Astrocyte (in vitro differentiated cells and primary cell): ENCODE data around the gene NSFL1C. TPM values are rescaled to one million over a fixed set of nuclear protein-coding genes. Genes with fewer than 3 reads are reported as not detected.

Experiments
- DNase-seq: peaks from one replicate; pipeline ENCODE4 v3.0.0-alpha.2; 2010; ENCODE audit warnings: low read depth
- FAIRE-seq: peaks from 2 replicates; lab custom pipeline; 2011; peaks lifted over from hg19 to GRCh38; lab: Jason Lieb, UNC
- H2AFZ ChIP-seq: 2 replicates; pipeline ENCODE4 v1.6.0; 2012; ENCODE audit warnings: low read depth, low read length, inconsistent platforms
- H3K27ac ChIP-seq: 2 replicates; pipeline ENCODE4 v1.5.1; 2011; ENCODE audit warnings: low read depth, low read length, inconsistent platforms
- H3K27me3 ChIP-seq: 2 replicates; pipeline ENCODE4 v1.6.0; 2011; ENCODE audit warnings: low read length, inconsistent platforms; ENCODE audit not compliant: insufficient read depth
- H3K36me3 ChIP-seq: 2 replicates; pipeline ENCODE4 v1.5.1; 2011; ENCODE audit warnings: low read length, inconsistent platforms; ENCODE audit not compliant: insufficient read depth
- H3K4me1 ChIP-seq: 2 replicates; pipeline ENCODE4 v1.5.1; 2011; ENCODE audit warnings: low read length, inconsistent platforms; ENCODE audit not compliant: insufficient read depth
- H3K4me2 ChIP-seq: 2 replicates; pipeline ENCODE4 v1.6.0; 2012; ENCODE audit warnings: low read length, inconsistent platforms
- H3K4me3 ChIP-seq: 2 replicates; pipeline ENCODE4 v1.5.1; 2011; ENCODE audit warnings: low read depth, mild to moderate bottlenecking, low read length, inconsistent platforms; ENCODE audit not compliant: insufficient read depth
- H3K79me2 ChIP-seq: 2 replicates; pipeline ENCODE4 v1.6.0; 2012; ENCODE audit warnings: mild to moderate bottlenecking, low read length, inconsistent platforms; ENCODE audit not compliant: insufficient read depth
- H3K9ac ChIP-seq: 2 replicates; pipeline ENCODE4 v1.6.0; 2012; ENCODE audit warnings: mild to moderate bottlenecking, low read length, inconsistent platforms
- H3K9me3 ChIP-seq: 2 replicates; pipeline ENCODE4 v1.5.1; 2012; ENCODE audit warnings: low read depth, mild to moderate bottlenecking, low read length, inconsistent platforms; ENCODE audit not compliant: insufficient read depth
- H4K20me1 ChIP-seq: 2 replicates; pipeline ENCODE4 v1.6.0; 2012; ENCODE audit warnings: low read length, inconsistent platforms; ENCODE audit not compliant: insufficient read depth
- H3K27ac Mint-ChIP-seq: one replicate; pipeline ENCODE4 v1.8.0; 2021; ENCODE audit warnings: mild to moderate bottlenecking, mixed read lengths; ENCODE audit not compliant: unreplicated experiment
- H3K27me3 Mint-ChIP-seq: one replicate; pipeline ENCODE4 v1.8.0; 2021; ENCODE audit warnings: low read depth, mixed read lengths; ENCODE audit not compliant: unreplicated experiment
- H3K36me3 Mint-ChIP-seq: one replicate; pipeline ENCODE4 v1.8.0; 2021; ENCODE audit warnings: low read depth, mixed read lengths; ENCODE audit not compliant: unreplicated experiment
- H3K4me1 Mint-ChIP-seq: one replicate; pipeline ENCODE4 v1.8.0; 2021; ENCODE audit warnings: low read depth, mixed read lengths; ENCODE audit not compliant: unreplicated experiment
- H3K4me3 Mint-ChIP-seq: one replicate; pipeline ENCODE4 v1.8.0; 2021; ENCODE audit warnings: mild to moderate bottlenecking, moderate library complexity, mixed read lengths; ENCODE audit not compliant: unreplicated experiment
- H3K9me3 Mint-ChIP-seq: one replicate; pipeline ENCODE4 v1.8.0; 2021; ENCODE audit warnings: mild to moderate bottlenecking, mixed read lengths; ENCODE audit not compliant: unreplicated experiment
- CTCF ChIP-seq: IDR thresholded peaks from 2 replicates; pipeline ENCODE4 v1.5.1; 2011; ENCODE audit warnings: low read depth, mild to moderate bottlenecking, inconsistent platforms, low read length, moderate library complexity; ENCODE audit not compliant: insufficient read depth
- EZH2 ChIP-seq: IDR thresholded peaks from 2 replicates; pipeline ENCODE4 v1.6.1; 2012; ENCODE audit warnings: mild to moderate bottlenecking, low read length, inconsistent platforms; ENCODE audit not compliant: insufficient read depth
- total RNA-seq: library from RNA; stranded (reverse); gene quantifications from 2 replicates; pipeline ENCODE4 v1.2.1, GENCODE V29; 2021

The NSFL1C gene
- total RNA-seq, 1 donor from 2014 or later, result 96.0 TPM

GRCh38 chr20:1484438-1485116 is 17.9 kb upstream of the NSFL1C start:
- H3K9ac ChIP-seq, result no peak overlapping the region

GRCh38 chr20:1479831-1480595 is 13.4 kb upstream of the NSFL1C start:
- Histone ChIP-seq H3K36me3 (no peaks in the 10 kb centered on the region), H3K4me3 (no peak overlapping the region), H3K9ac (no peak overlapping the region), H3K9me3 (no peaks in the 10 kb centered on the region), H3K4me2 (no peak overlapping the region), H3K27me3 (no peaks in the 10 kb centered on the region), H4K20me1 (no peaks in the 10 kb centered on the region), H3K4me1 (peaks cover 9% of the 10 kb centered on the region), H3K27ac (no peak overlapping the region), H2AFZ (no peak overlapping the region), H3K79me2 (no peaks in the 10 kb centered on the region)
- no peak for TF ChIP-seq CTCF
- TF ChIP-seq EZH2, result no peak
- FAIRE-seq (no peak), DNase-seq (no peak)
- no peak overlapping the region for H3K27ac Mint-ChIP-seq
- peaks cover 2% of the 10 kb centered on the region for H3K27me3 Mint-ChIP-seq
- H3K4me3 Mint-ChIP-seq, result no peak overlapping the region
- H3K4me1 Mint-ChIP-seq, result peaks cover 10% of the 10 kb centered on the region
- H3K36me3 Mint-ChIP-seq, result peaks cover 2% of the 10 kb centered on the region
- H3K9me3 Mint-ChIP-seq, result peaks cover 2% of the 10 kb centered on the region

More at GRCh38 chr20:1484438-1485116, 17.9 kb upstream of the NSFL1C start:
- no peak overlapping the region for H2AFZ ChIP-seq
- H3K4me3 ChIP-seq, result no peak overlapping the region
- TF ChIP-seq EZH2 (no peak), CTCF (no peak)
- Mint-ChIP-seq H3K27me3 (peaks cover 2% of the 10 kb centered on the region), H3K36me3 (no peaks in the 10 kb centered on the region), H3K9me3 (no peaks in the 10 kb centered on the region), H3K4me1 (peaks cover 1% of the 10 kb centered on the region), H3K4me3 (no peak overlapping the region), H3K27ac (no peak overlapping the region)
- no peaks in the 10 kb centered on the region for H3K36me3 ChIP-seq
- H3K79me2 ChIP-seq, result no peaks in the 10 kb centered on the region
- H3K27ac ChIP-seq, result no peak overlapping the region
- H4K20me1 ChIP-seq, result no peaks in the 10 kb centered on the region
- DNase-seq (no peak), FAIRE-seq (no peak)
- peaks cover 4% of the 10 kb centered on the region for H3K27me3 ChIP-seq
- H3K4me2 ChIP-seq, result no peak overlapping the region
- no peaks in the 10 kb centered on the region for H3K4me1 ChIP-seq
- H3K9me3 ChIP-seq, result no peaks in the 10 kb centered on the region
